ENCODE measurements around the gene NIPSNAP2. TPM values are rescaled to one million over a fixed set of nuclear protein-coding genes. Genes with fewer than 3 reads are reported as not detected.

NIPSNAP2 gene
- total RNA-seq, 1 experiment from 2014 or later = 62.4 TPM

- no TSS peak for BruUV-seq (replicated peaks)
- ChIA-PET POLR2A (no interaction called here), CTCF (no interaction called here), RAD21 (ENCODE audit: low non-redundant PET in 1 of 2, low total read pairs in 2 of 2, uncharacterized antibody in 2 of 2, unreplicated experiment in 2 of 2) (no interaction called here)
- no peaks in the 10 kb centered on the region for H4K20me1 ChIP-seq (ENCODE audit: insufficient read depth)
- no peak for ATAC-seq
- H3K9me2 ChIP-seq (ENCODE audit: insufficient read depth) = no peaks in the 10 kb centered on the region
- peak overlapping the region; percentile 80 for H3K4me2 ChIP-seq (ENCODE audit: low read length)
- DNase-seq (ENCODE audit: low read depth, low spot score) = no peak
- H3K4me1 ChIP-seq (ENCODE audit: control insufficient read depth in 1 of 2, insufficient read depth in 2 of 2, low read length in 2 of 2) = peaks cover 9 to 18% of the 10 kb centered on the region in 2 experiments
- H3K9me3 ChIP-seq (ENCODE audit: control insufficient read depth in 1 of 2, insufficient read depth in 1 of 2, low read depth in 1 of 2, low read length in 2 of 2) = no peaks in the 10 kb centered on the region
- H2AFZ ChIP-seq (ENCODE audit: low read depth, low read length, poor library complexity, severe bottlenecking) = no peak overlapping the region
- no peak overlapping the region for H3K27ac ChIP-seq (ENCODE audit: low read depth, low read length)
- TF ChIP-seq TCF7L2 (IDR thresholded peaks at IDR 0.05; ENCODE audit: borderline replicate concordance, extremely low read depth, insufficient read depth, insufficient read length) (no peak), CEBPB (IDR thresholded peaks at IDR 0.05; ENCODE audit: low read depth) (no peak), EZH2 (IDR thresholded peaks at IDR 0.05) (no peak), EGR1 (IDR thresholded peaks at IDR 0.05; ENCODE audit: low read depth) (no peak), POLR2A (IDR thresholded peaks at IDR 0.05; ENCODE audit: borderline replicate concordance, extremely low read depth, insufficient read depth, insufficient read length) (no peak), YY1 (IDR thresholded peaks at IDR 0.05; ENCODE audit: extremely low read depth, insufficient replicate concordance, low read depth, low read length) (no peak), CTCF (IDR thresholded peaks at IDR 0.05 in 2 of 3, conservative IDR thresholded peaks at IDR 0.05 in 1 of 3; ENCODE audit: borderline replicate concordance in 1 of 3, insufficient read depth in 1 of 3, low read depth in 2 of 3, low read length in 2 of 3) (no peak), FOSL1 (IDR thresholded peaks at IDR 0.05; ENCODE audit: low read depth) (no peak), ELF1 (IDR thresholded peaks at IDR 0.05; ENCODE audit: borderline replicate concordance, low read depth) (no peak), JUND (IDR thresholded peaks at IDR 0.05) (no peak), REST (IDR thresholded peaks at IDR 0.05; ENCODE audit: low read depth) (no peak), CBX3 (IDR thresholded peaks at IDR 0.05; ENCODE audit: low read depth) (no peak), POLR2AphosphoS5 (IDR thresholded peaks at IDR 0.05; ENCODE audit: low read depth, low read length) (no peak), RAD21 (IDR thresholded peaks at IDR 0.05; ENCODE audit: low read depth) (no peak), SIN3A (IDR thresholded peaks at IDR 0.05; ENCODE audit: low read depth) (no peak), ATF3 (IDR thresholded peaks at IDR 0.05) (no peak), MAX (IDR thresholded peaks at IDR 0.05) (no peak), ZNF274 (IDR thresholded peaks at IDR 0.05; ENCODE audit: low read depth, low read length) (no peak)
- peak overlapping the region; percentile 81 to 90 for H3K4me3 ChIP-seq (replicated peaks in 1 of 2; ENCODE audit: low read depth in 1 of 2, low read length in 2 of 2)
- no peak overlapping the region for H3K9ac ChIP-seq (ENCODE audit: low read length)
- intact Hi-C loops (cut with micrococcal nuclease) = loop anchor here (2.0 to 10.0 kb wide), 2 partner anchors 221 to 325 kb away; no protein-coding TSS in a partner anchor
- peaks cover 49% of the 10 kb centered on the region for H3K79me2 ChIP-seq (ENCODE audit: insufficient read depth, low read length)
- no peaks in the 10 kb centered on the region for H3K27me3 ChIP-seq (ENCODE audit: insufficient read depth, low read length)
- H3K36me3 ChIP-seq (ENCODE audit: control insufficient read depth in 1 of 2, insufficient read depth in 2 of 2, low read length in 2 of 2) = no peaks in the 10 kb centered on the region
Observed at GRCh38 chr7:55965805-55966421, 1.5 kb downstream of the NIPSNAP2 start.

Data from HCT116 (cell line).